Measurements from ENCODE around the gene ZNF584. TPM values are rescaled to one million over a fixed set of nuclear protein-coding genes. Genes with fewer than 3 reads are reported as not detected.

The ZNF584 gene
- total and polyA plus RNA-seq, 2 donors (not counting 1 experiment from before 2014, with no cell fraction given), result 3.0 to 12.3 TPM

GRCh38 chr19:58400916-58401839 lies 7.3 kb upstream of the ZNF584 start:
- H3K4me3 Mint-ChIP-seq, result peak overlapping the region; percentile 89
- Histone ChIP-seq H3K4me1 (ENCODE audit: control insufficient read depth in 2 of 2, insufficient read depth in 2 of 2, low read length in 2 of 2) (peaks cover 7 to 15% of the 10 kb centered on the region in 2 donors), H2AFZ (ENCODE audit: insufficient read depth, low read depth, low read length, poor library complexity, severe bottlenecking) (peak overlapping the region; percentile 84), H3K36me3 (replicated peaks in 1 of 2; ENCODE audit: control extremely low read depth in 1 of 2, control insufficient read depth in 1 of 2, extremely low read depth in 1 of 2, insufficient read depth in 2 of 2, low read length in 1 of 2) (no peaks in the 10 kb centered on the region), H3K9ac (ENCODE audit: low read length) (peak overlapping the region; percentile 70), H4K20me1 (ENCODE audit: control insufficient read depth, insufficient read depth, low read length, poor library complexity, severe bottlenecking) (no peaks in the 10 kb centered on the region), H3K27me3 (replicated peaks in 1 of 4; ENCODE audit: control extremely low read depth in 1 of 4, control insufficient read depth in 3 of 4, insufficient read depth in 4 of 4, low read length in 3 of 4) (peaks cover 0 to 19% (median 7%) of the 10 kb centered on the region in 4 experiments), H3K4me2 (replicated peaks; ENCODE audit: low read depth, low read length, poor library complexity, severe bottlenecking) (peak overlapping the region; percentile 99), H3K27ac (ENCODE audit: low read length in 2 of 2) (peak overlapping the region; percentile 62 to 87), H3K9me3 (ENCODE audit: control extremely low read depth in 1 of 3, control insufficient read depth in 2 of 3, insufficient read depth in 1 of 3, low read length in 2 of 3) (peaks cover 0 to 7% (median 0%) of the 10 kb centered on the region in 3 donors), H3K79me2 (ENCODE audit: control insufficient read depth, insufficient read depth, low read length) (peaks cover 2% of the 10 kb centered on the region), H3K4me3 (ENCODE audit: control extremely low read depth in 1 of 5, extremely low read depth in 1 of 5, insufficient read depth in 1 of 5, low read depth in 2 of 5, low read length in 4 of 5) (peak overlapping the region; percentile 32 to 69 (median 64))
- no peaks in the 10 kb centered on the region for H3K9me3 Mint-ChIP-seq (ENCODE audit: insufficient read depth)
- intact Hi-C loops (cut with micrococcal nuclease), result loop anchor here (1.0 to 2.0 kb wide), 10 partner anchors 14 to 218 kb away; partner anchors contain the start of genes ERVK3-1, MZF1, RPS5 and ZNF132
- ChIA-PET CTCF (no interaction called here), POLR2A (interaction anchor here (0.7 kb wide), 1 partner anchor 8 kb away, joined by 3 read pairs; the partner anchor contains the start of gene ZNF584)
- ATAC-seq (ENCODE audit: low read depth) (peak; percentile 97), DNase-seq (peak; percentile 100)
- WGBS (ENCODE audit: insufficient coverage), result 6% methylated on average over 66 of the region's 80 CpGs
- TF ChIP-seq CTCF (IDR thresholded peaks at IDR 0.05), result no peak
- TF ChIP-seq EZH2 (IDR thresholded peaks at IDR 0.05; ENCODE audit: borderline replicate concordance, insufficient read depth, low read depth, low read length, poor library complexity, severe bottlenecking), result no peak
- peaks cover 3% of the 10 kb centered on the region for H3K27me3 Mint-ChIP-seq
- H3K4me1 Mint-ChIP-seq, result peaks cover 7% of the 10 kb centered on the region
- peak overlapping the region; percentile 91 for H3K27ac Mint-ChIP-seq

Measured in B cell (primary cell).